K562 (cell line): ENCODE measurements around the gene GOSR1. TPM values are rescaled to one million over a fixed set of nuclear protein-coding genes. Genes with fewer than 3 reads are reported as not detected.

Experiments
- ATAC-seq: fragments of 200-7000 bp; cut with Tn5 transposase; 3 replicates; pipeline ENCODE4 v1.9.1; 2020; ENCODE audit warnings: moderate library complexity
- BruUV-seq: library from RNA; stranded (reverse); fragments of 400-500 nt; replicated peaks from 2 replicates; lab custom pipeline; 2021; lab: Mats Ljungman, UMichigan
- CTCF ChIA-PET: fragments of 300-600 bp; formaldehyde crosslinking; extraction: SDS; loops from one replicate; lab custom pipeline; 2021; ENCODE audit warnings: low intra/inter-chr PET ratio; lab: Yijun Ruan, JAX
- POLR2A ChIA-PET: fragments of 300-600, 350-650 bp; sonication (Branson Sonifier 250); formaldehyde crosslinking; extraction: SDS; loops from one replicate; lab custom pipeline; 2021; ENCODE audit warnings: antibody characterized with exemption, inconsistent platforms; lab: Yijun Ruan, JAX
- DNase-seq, 4 experiments: peaks; one replicate each; pipeline versions ENCODE4 v3.0.0 to v3.0.0-alpha.2; 2011 to 2018; ENCODE audit warnings: low spot score in 3 of 4, mixed read lengths in 3 of 4; ENCODE audit errors: extremely low read depth in 1 of 4
- FAIRE-seq: peaks from 2 replicates; lab custom pipeline; 2011; peaks lifted over from hg19 to GRCh38; lab: Jason Lieb, UNC
- H2AFZ ChIP-seq: 2 replicates; pipeline ENCODE4 v1.6.0; 2011; ENCODE audit warnings: low read depth, low read length, control low read depth, inconsistent platforms
- H3K27ac ChIP-seq: fragments of 200-600 bp; 3 replicates; pipeline ENCODE4 v1.8.0; 2011; ENCODE audit warnings: low read depth, mild to moderate bottlenecking, control low read depth, inconsistent platforms, low read length, moderate library complexity, mixed read lengths; ENCODE audit errors: extremely low read depth
- H3K27me3 ChIP-seq, 2 experiments: fragments of 300-600 bp in 1 of 2; 2 replicates in 1 of 2; 3 replicates in 1 of 2; pipeline versions ENCODE4 v1.6.0 to v1.8.0; 2011; ENCODE audit warnings: inconsistent platforms in 2 of 2, low read length in 2 of 2, mild to moderate bottlenecking in 1 of 2, mixed read lengths in 1 of 2, moderate library complexity in 1 of 2; ENCODE audit not compliant: control insufficient read depth in 2 of 2, insufficient read depth in 2 of 2
- H3K36me3 ChIP-seq: fragments of 300-600 bp; 3 replicates; pipeline ENCODE4 v1.8.0; 2011; ENCODE audit warnings: mild to moderate bottlenecking, low read length, inconsistent platforms; ENCODE audit not compliant: control insufficient read depth, insufficient read depth
- H3K4me1 ChIP-seq, 2 experiments: fragments of 200-600 bp in 1 of 2; replicated peaks in 1 of 2; 2 replicates in 1 of 2; 3 replicates in 1 of 2; pipeline versions ENCODE4 v1.5.1 to v1.8.0; 2011; ENCODE audit warnings: inconsistent platforms in 2 of 2, low read length in 2 of 2, mild to moderate bottlenecking in 1 of 2, mixed read lengths in 1 of 2, moderate library complexity in 1 of 2; ENCODE audit not compliant: control insufficient read depth in 2 of 2, insufficient read depth in 2 of 2
- H3K4me2 ChIP-seq: 2 replicates; pipeline ENCODE4 v1.6.1; 2011; ENCODE audit warnings: low read length, control low read depth, inconsistent platforms, mixed read lengths; ENCODE audit not compliant: insufficient read depth
- H3K4me3 ChIP-seq: fragments of 200-600 bp; sonication (generic), shearing (Covaris generic); 2 replicates; pipeline ENCODE4 v1.5.1; 2016; ENCODE audit warnings: control low read depth, inconsistent platforms
- H3K79me2 ChIP-seq: fragments of 200-600 bp; 3 replicates; pipeline ENCODE4 v1.8.0; 2011; ENCODE audit warnings: low read length, inconsistent platforms; ENCODE audit not compliant: control insufficient read depth, insufficient read depth
- H3K9ac ChIP-seq, 2 experiments: 2 replicates each; pipeline versions ENCODE4 v1.6.0 to v1.6.1; 2011; ENCODE audit warnings: low read depth in 2 of 2, low read length in 2 of 2, control low read depth in 1 of 2, inconsistent platforms in 1 of 2, mild to moderate bottlenecking in 1 of 2, mixed read lengths in 1 of 2; ENCODE audit not compliant: insufficient read depth in 1 of 2
- H3K9me1 ChIP-seq: one replicate; pipeline ENCODE4 v1.6.0; 2011; ENCODE audit warnings: inconsistent platforms, mild to moderate bottlenecking, low read length, moderate library complexity; ENCODE audit not compliant: control insufficient read depth, insufficient read depth
- H3K9me3 ChIP-seq: replicated peaks from 2 replicates; pipeline ENCODE4 v1.5.1; 2011; ENCODE audit warnings: low read depth, low read length, inconsistent platforms; ENCODE audit not compliant: control insufficient read depth, insufficient read depth
- H4K20me1 ChIP-seq: replicated peaks from 2 replicates; pipeline ENCODE4 v1.6.1; 2011; ENCODE audit warnings: low read length, inconsistent platforms, mixed read lengths; ENCODE audit not compliant: control insufficient read depth, insufficient read depth
- COPS2 ChIP-seq: fragments of 450-650 bp; conservative IDR thresholded peaks from 2 replicates; pipeline ENCODE4 v1.6.1; 2016; ENCODE audit warnings: mild to moderate bottlenecking, moderate library complexity
- HCFC1 ChIP-seq: IDR thresholded peaks from 2 replicates; pipeline ENCODE4 v1.6.1; 2012; ENCODE audit warnings: low read depth, low read length, improper control_type of control experiment
- KLF10 ChIP-seq: fragments of 250-450 bp; sonication (Bioruptor Pico); IDR thresholded peaks from 2 replicates; pipeline ENCODE4 v1.6.1; 2021; ENCODE audit warnings: matching md5 sums
- NFIX ChIP-seq: fragments of 250-450 bp; sonication (Bioruptor Pico); IDR thresholded peaks from 2 replicates; pipeline ENCODE4 v1.4.0; 2020; ENCODE audit warnings: low read depth, mild to moderate bottlenecking, moderate library complexity
- RFX1 ChIP-seq: fragments of 450-650 bp; IDR thresholded peaks from 2 replicates; pipeline ENCODE4 v1.6.1; 2016; ENCODE audit warnings: mild to moderate bottlenecking, moderate library complexity
- TCF3 ChIP-seq: sonication (generic); formaldehyde crosslinking; IDR thresholded peaks from 2 replicates; pipeline ENCODE4 v1.4.0; 2020; ENCODE audit warnings: mild to moderate bottlenecking, missing genetic modification reagents
- ZNF668 ChIP-seq: fragments of 250-450 bp; sonication (Bioruptor Pico); IDR thresholded peaks from 2 replicates; pipeline ENCODE4 v1.8.0; 2022; ENCODE audit warnings: mild to moderate bottlenecking, inconsistent platforms
- ZNF76 ChIP-seq: fragments of 250-450 bp; sonication (Bioruptor Pico); IDR thresholded peaks from 2 replicates; pipeline ENCODE4 v1.4.0; 2020; ENCODE audit warnings: mild to moderate bottlenecking, moderate library complexity, borderline replicate concordance
- WGBS: fragments of 100-300 bp; shearing (Covaris generic); methylation state at CpG from one replicate; pipeline ENCODE4 v1.1.6; 2016; ENCODE audit warnings: low coverage, mixed read lengths; ENCODE audit not compliant: insufficient coverage; ENCODE audit errors: missing lambda C conversion rate; 5-methylcytosine and 5-hydroxymethylcytosine counted together
- in situ Hi-C: fragments of 300-500 bp; cut with MboI; formaldehyde crosslinking; loops from 4 replicates; pipeline ENCODE4 v1.15.0; 2018; ENCODE audit warnings: inconsistent platforms, mixed read lengths
- intact Hi-C: fragments of 100-400 bp; cut with micrococcal nuclease; formaldehyde crosslinking; loops from 2 replicates; pipeline ENCODE4 v1.14.2; 2022
- polyA plus RNA-seq, 8 experiments: library from polyadenylated mRNA; depleted of rRNA in 4 of 8; stranded (reverse) in 5 of 8; unstranded in 3 of 8; fragments of >200 nt; fragmentation: Nextera tagmentation in 2 of 8; fragmentation: Illumina TruSeq in 1 of 8; extraction: Ambion mirVana in 2 of 8; extraction: Trizol in 1 of 8; gene quantifications; 2 replicates each; pipeline versions ENCODE4 v1.2.1 to v1.2.3, GENCODE V29; 2011 to 2014; ENCODE audit warnings: inconsistent platforms in 1 of 8, missing spikeins in 1 of 8
- total RNA-seq, 7 experiments: library from RNA; depleted of rRNA in 6 of 7; stranded (reverse); fragments of >200 nt in 6 of 7; fragmentation: Illumina TruSeq in 2 of 7; extraction: Trizol in 2 of 7; gene quantifications; 2 replicates each; pipeline versions ENCODE4 v1.2.1 to v1.2.3, GENCODE V29; 2011 to 2021; ENCODE audit warnings: low replicate concordance in 1 of 7

The GOSR1 gene
- total and polyA plus RNA-seq, 9 of the 15 experiments (the other 6 are each of a cell fraction or from before 2014, with no cell fraction given) = 17.6 to 95.5 (median 33.3) TPM

DNA sequence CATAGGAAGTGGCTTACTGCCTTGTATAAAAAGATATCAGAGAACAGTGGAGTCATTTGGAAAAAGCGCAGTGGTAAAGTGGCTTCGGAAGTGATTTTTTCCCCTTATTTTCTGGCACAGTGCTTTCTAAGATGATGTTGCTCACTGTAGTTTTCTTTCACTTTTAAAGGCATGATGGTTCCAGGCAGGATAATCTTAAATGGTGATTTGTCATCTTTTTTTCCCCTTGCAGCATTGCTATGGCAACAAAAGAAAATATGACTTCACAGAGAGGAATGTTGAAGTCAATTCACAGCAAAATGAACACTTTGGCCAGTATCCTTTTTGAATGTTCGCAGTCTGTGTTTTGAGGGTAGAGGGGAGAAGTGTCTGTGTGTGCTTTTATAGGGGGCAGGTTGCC lies 42.5 kb downstream of the GOSR1 start:
- POLR2A ChIA-PET = interaction anchor here (1.2 kb wide), 1 partner anchor 9 kb away, joined by 3 read pairs; no protein-coding TSS in a partner anchor

DNA sequence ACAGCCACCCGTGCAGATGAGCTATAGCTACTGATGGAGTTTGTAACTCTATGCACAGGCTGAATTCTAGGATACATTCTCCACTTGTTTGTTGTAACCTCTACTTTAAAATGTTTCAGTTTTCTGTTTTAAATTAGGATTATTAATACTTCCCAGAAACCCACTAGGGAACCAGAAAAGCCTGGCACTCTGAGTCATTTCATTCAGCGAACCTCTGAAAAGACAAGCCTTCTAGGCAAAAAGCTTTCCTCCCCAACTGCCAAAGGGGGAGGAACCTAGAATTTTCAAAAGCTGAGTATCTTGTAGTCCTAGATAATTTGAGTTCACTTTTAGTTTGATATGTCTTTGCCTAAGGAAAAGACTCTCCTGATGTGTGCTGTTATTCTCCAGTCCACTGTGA lies 43.2 kb downstream of the GOSR1 start:
- no peak overlapping the region for H3K9ac ChIP-seq
- FAIRE-seq = no peak
- H3K4me3 ChIP-seq = no peak overlapping the region
- POLR2A ChIA-PET = interaction anchor here (1.1 kb wide), 1 partner anchor 10 kb away, joined by 5 read pairs; no protein-coding TSS in a partner anchor
- no peak overlapping the region for H3K4me2 ChIP-seq
- no peaks in the 10 kb centered on the region for H3K9me1 ChIP-seq
- BruUV-seq = no TSS peak
- no peak overlapping the region for H2AFZ ChIP-seq
- H3K27me3 ChIP-seq = no peaks in the 10 kb centered on the region
- intact Hi-C loops = no loop called here
- in situ Hi-C loops = no loop called here
- H3K36me3 ChIP-seq = peaks cover 53% of the 10 kb centered on the region
- WGBS = 81% methylated on average over 2 of the region's 2 CpGs
- no peak for DNase-seq
- 0 out of 3 replicates have a peak overlapping the region, but pooled peaks have one; percentile 17 for H3K27ac ChIP-seq
- no peaks in the 10 kb centered on the region; the same call in 1 of the 2 replicates for H4K20me1 ChIP-seq
- H3K79me2 ChIP-seq = no peaks in the 10 kb centered on the region; the same call in 2 of the 3 replicates
- TF ChIP-seq NFIX (CRISPR knock-in tag) (no peak), HCFC1 (no peak), ZNF76 (CRISPR knock-in tag) (no peak), COPS2 (no peak), ZNF668 (no peak), TCF3 (no peak)
- ATAC-seq = no peak
- H3K9me3 ChIP-seq = no peaks in the 10 kb centered on the region
- H3K4me1 ChIP-seq = no peaks in the 10 kb centered on the region
- CTCF ChIA-PET = no interaction called here

More for the DNA sequence above, 42.5 kb downstream of the GOSR1 start:
- intact Hi-C loops = no loop called here
- Histone ChIP-seq H3K27me3 (no peaks in the 10 kb centered on the region), H3K9me1 (no peaks in the 10 kb centered on the region), H3K27ac (no peak overlapping the region), H3K9ac (no peak overlapping the region), H3K4me2 (no peak overlapping the region), H2AFZ (no peak overlapping the region), H3K36me3 (peaks cover 57% of the 10 kb centered on the region), H3K4me3 (no peak overlapping the region), H3K79me2 (no peaks in the 10 kb centered on the region; the same call in 2 of the 3 replicates), H3K9me3 (no peaks in the 10 kb centered on the region), H3K4me1 (no peaks in the 10 kb centered on the region), H4K20me1 (no peaks in the 10 kb centered on the region; the same call in 1 of the 2 replicates)
- DNase-seq = no peak
- CTCF ChIA-PET = no interaction called here
- in situ Hi-C loops = no loop called here
- 98% methylated on average over 3 of the region's 3 CpGs for WGBS
- TF ChIP-seq KLF10 = no peak
- peak; percentile 58 for TF ChIP-seq RFX1
- ATAC-seq = no peak
- no TSS peak for BruUV-seq
- peak; percentile 42 for FAIRE-seq
